Measurements from ENCODE around the gene SH3PXD2B. TPM values are rescaled to one million over a fixed set of nuclear protein-coding genes. Genes with fewer than 3 reads are reported as not detected.
A peak's percentile ranks its signal among the peaks of the same experiment; 100 is the strongest.
"Not testable (repeated sequence)": the region's sequence is repeated elsewhere in the genome, so short reads cannot be mapped to it uniquely, and the experiment has no call there.

The SH3PXD2B gene
- total RNA-seq, 1 experiment from 2014 or later, result 17.7 TPM

DNA sequence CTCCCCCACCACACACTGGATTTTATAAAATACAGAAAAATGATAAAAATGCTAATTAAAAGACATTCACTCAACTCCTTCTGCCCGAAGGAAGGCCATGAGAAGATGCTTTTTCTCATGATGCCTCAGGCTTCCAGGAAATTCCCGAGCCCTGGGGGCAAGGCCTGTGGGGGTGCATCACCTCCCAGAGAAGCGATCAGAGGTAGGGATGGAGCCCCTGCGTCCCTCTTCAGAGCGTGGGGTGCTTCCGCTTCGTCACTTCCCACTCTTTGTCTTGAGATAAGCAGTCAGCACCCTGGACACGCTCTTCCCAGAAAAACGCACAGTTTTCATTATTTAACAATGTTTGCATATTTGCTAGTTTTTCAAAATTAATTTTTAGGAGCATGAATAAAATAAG is 33.3 kb upstream of the SH3PXD2B start:
- in situ Hi-C loops (cut with HindIII; ENCODE audit: low sequenced_read_pairs), result no loop called here
- DNase-seq (ENCODE audit: low spot score), result no peak

DNA sequence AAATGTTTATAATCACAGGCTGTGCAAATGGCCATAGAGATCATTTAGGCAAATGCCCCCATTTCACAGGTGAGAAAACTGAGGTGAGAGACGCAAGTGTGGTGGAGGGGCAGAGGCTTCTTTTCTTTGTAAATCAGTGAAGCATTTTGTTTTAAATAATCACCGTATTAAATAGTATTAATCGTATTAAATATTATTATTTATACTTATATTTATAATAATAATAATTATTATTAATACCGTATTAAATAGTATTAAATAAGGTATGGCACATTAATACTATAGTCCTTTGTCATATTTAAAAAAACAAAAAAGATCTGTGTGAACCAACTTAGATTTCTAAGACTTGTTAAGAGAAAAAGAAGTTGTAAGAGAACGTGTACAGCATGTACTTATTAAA is 32.6 kb upstream of the SH3PXD2B start:
- in situ Hi-C loops (cut with HindIII; ENCODE audit: low sequenced_read_pairs), result no loop called here
- no peak for DNase-seq (ENCODE audit: low spot score)

DNA sequence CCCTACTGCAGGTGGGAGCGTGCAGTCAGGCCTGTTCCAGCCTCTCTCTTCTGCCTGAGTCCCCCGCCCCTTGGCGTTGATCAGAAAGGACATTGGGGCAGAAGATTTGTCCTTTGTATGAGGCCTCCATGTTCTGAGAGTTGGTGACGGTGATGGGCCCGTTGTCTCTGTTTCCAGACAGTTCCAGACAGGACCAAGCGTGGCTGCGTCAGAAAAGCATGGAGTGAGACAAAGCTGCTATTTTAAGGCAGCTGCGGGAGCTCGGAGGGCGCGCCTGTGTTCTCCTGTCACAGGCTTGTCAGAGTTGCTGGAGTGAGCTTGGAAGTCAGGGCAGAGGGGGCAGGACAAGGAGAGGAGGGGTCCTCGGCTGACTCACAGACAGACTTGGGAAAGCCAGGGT is 32.1 kb upstream of the SH3PXD2B start:
- no peak for DNase-seq (ENCODE audit: low spot score)
- in situ Hi-C loops (cut with HindIII; ENCODE audit: low sequenced_read_pairs), result no loop called here

DNA sequence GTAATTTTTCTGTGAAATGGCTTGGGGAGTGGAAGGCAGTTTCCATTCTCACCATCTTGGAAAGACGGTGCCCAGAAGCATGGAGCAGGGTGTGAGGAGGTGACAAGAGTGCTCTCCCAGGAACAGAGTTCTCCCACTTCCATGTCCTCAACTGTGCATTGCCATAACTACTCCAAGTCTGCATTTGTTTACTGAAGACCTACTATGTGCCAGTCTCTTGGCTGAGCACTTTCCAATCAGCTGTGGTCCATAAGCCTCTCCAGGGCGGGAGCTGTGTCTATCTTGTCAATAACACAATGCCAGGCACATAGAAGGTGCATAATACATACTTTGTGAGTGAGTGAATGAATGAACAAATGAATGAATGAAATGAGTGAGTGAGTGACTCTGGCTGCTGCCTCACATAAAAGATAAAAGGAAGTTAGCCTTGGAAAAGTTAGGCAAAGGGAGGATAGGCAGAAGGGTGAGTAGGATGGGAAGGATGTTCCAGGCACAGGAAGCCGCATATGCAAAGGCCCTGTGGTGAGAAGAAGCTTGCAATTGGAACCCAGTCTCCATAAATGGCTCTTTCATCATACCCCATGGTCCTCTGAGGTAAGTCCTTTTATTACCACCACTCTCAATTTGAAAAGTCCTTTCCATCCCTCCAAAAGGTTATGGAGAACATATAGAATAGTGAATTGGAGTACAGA is 31.3 kb upstream of the SH3PXD2B start:
- DNase-seq (ENCODE audit: low spot score), result no peak
- in situ Hi-C loops (cut with HindIII; ENCODE audit: low sequenced_read_pairs), result no loop called here

DNA sequence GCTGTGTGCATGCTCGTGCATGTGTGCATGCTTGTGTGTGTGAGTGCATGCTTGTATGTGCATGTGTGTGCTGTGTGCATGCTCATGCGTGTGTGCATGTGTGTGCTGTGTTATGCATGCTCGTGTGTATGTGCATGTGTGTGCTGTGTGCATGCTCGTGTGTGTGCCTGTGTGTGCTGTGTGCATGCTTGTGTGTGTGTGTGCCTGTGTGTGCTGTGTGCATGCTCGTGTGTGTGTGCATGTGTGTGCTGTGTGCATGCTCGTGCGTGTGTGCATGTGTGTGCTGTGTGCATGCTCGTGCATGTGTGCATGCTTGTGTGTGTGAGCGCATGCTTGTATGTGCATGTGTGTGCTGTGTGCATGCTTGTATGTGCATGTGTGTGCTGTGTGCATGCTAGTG is 30.3 kb upstream of the SH3PXD2B start:
- no peak for DNase-seq (ENCODE audit: low spot score)
- in situ Hi-C loops (cut with HindIII; ENCODE audit: low sequenced_read_pairs), result no loop called here

DNA sequence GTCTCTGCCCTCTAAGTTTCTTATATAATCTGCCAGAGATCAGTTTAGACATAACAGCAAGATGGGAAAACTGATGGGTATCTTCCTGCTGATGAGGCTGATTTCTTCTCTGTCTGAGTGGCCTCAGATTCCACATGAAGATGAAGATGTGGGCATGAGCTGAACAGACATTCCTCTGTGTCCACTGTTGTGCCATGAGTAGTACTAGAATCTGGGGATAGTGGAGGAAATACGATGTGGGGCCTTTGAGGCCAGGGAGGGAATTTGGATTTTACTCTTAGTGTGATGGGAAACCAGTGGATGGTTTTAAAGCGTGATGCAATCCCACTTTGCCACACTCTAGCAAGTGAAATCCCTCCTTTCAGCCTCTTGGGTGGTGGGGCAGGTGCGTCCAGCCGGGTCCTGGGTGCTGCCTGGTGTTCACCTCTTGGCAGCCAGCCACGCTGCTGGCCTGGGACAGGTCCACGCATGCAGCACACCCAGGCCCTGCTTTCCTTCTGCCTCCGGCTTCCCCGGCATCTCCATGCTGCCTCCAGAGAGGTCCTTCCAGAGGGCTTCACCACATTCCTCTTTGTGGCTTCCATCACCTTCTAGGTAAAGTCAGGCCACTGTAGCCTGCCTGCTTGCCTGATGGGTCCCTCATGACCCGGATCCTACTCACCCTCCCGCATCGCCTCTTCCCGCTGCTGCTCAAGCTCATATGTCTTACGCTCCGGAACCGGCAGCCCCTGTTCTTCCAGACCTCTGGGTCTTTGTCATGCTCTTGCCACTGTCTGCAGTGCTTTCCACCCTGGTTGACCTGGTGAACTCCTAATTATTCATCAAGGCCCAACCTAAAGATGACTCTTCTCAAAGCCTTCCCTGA is 28.1 kb upstream of the SH3PXD2B start:
- DNase-seq (ENCODE audit: low spot score), result no peak
- in situ Hi-C loops (cut with HindIII; ENCODE audit: low sequenced_read_pairs), result no loop called here

DNA sequence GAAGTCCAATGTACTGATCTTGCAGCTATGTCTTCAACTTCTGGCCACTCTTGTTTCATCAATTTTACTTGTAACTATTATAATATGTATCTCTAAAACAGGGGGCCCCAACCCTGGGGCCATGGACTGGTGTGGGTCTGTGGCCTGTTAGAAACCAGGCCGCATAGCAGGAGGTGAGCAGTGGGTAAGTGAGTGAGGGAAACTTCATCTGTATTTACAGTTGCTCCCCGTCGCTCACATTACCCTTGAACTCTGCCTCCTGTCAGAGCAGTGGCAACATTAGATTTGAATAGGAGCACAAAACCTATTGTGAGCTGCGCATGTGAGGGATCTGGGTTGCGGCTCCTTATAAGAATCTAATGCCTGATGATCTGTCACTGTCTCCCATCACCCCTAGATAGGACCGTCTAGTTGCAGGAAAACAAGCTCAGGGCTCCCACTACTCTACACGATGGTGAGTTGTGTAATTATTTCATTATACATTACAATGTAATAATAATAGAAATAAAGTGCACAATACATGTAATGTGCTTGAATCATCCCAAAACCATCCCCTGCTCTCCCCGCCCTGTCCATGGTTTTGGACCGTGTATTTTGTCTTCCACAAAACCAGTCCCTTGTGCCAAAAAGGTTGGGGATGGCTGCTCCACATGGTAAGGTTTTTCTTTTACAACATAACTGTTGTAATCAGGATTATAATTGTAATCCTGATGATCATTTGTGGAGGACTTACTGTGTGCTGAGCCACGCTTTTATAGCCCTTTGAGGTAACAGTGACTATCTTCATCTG is 26.9 kb upstream of the SH3PXD2B start:
- DNase-seq (ENCODE audit: low spot score), result no peak
- in situ Hi-C loops (cut with HindIII; ENCODE audit: low sequenced_read_pairs), result no loop called here

DNA sequence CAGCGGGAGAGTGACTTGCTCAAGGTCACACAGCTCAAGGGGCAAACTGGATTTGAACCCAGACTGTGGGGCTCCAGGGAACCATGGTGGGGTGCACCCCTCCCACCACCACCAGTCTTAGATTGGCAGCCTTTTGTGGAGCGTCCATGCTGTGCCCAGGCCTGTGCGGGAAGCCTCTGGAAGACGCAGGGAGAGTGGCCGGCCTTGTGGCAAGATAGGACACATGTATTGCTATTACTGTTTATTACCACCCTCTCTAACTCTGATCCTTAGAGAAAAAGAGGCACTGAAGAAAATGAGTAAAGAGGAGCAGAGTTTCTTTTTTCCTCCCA is 25.4 kb upstream of the SH3PXD2B start:
- no peak for DNase-seq (ENCODE audit: low spot score)
- in situ Hi-C loops (cut with HindIII; ENCODE audit: low sequenced_read_pairs), result no loop called here

DNA sequence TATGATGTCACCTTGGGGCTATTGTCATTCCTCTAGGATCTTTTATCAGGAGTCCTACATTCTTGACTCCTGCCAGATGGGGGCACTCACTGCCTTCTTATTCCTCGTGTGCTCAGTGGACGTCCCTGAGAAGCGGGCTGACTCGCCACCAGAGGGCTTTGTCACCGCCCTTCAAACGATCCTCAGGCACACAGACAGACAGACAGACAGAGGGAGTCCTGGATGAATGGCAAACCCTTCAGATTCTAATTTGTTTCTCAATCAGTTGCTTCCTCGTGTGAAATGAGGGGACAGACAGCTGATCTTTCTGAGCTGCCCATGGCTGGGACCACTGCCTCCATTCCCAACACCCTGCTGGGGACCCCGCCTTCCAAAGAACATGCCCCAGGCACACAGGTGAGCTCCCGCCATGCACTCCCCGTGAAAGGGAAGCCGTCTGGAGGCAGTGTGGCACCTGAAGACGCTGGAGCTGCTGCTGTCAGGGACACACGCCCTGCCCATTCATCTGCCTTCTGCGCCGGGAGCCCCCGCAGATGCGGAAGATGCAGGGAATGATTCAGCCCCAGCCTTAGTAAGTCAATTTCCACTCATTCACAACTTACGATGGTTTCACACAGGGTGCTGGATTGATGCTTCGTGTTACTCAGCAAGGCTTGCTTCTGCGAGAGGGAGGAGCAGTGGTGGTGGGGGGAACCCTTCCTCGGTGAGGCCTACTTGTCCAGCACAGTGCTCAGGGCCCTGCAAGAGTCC is 24.9 kb upstream of the SH3PXD2B start:
- peak; percentile 80 for DNase-seq (ENCODE audit: low spot score)
- in situ Hi-C loops (cut with HindIII; ENCODE audit: low sequenced_read_pairs), result no loop called here

DNA sequence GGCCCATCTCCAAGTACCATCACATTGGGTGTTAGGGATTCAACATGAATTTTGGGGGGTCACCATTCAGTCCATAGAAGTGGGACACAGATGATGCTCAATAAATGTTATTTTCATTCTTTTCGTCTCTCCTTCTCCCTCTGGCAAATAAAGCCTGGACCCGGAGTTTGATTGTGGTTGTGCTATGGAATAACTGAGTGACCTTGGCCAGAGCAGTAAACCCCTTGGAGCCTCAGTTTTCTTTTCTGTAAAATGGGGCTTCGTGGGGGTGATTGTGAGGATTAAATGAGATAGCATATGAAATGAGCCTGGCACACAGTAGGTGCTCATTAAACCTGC is 24.3 kb upstream of the SH3PXD2B start:
- in situ Hi-C loops (cut with HindIII; ENCODE audit: low sequenced_read_pairs); DNase-seq (ENCODE audit: low spot score): not testable (repeated sequence)

DNA sequence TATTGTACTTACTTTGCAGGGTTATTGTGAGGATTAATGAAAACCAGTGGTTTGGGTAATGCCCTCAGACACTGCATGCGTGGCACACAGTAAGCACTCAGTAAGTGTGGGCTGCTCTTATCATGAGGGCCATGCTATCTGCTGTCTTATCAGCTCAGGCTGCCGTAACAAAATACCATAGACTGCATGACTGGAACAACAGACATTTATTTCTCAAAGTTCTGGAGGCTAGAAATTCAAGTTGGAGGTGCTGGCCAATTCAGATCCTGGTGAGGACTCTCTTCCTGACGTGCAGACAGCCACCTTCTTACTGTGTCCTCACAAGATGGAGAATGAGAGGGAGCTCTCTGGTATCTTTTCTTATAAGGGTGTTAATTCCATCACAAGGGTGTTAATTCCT is 23.9 kb upstream of the SH3PXD2B start:
- no peak for DNase-seq (ENCODE audit: low spot score)
- in situ Hi-C loops (cut with HindIII; ENCODE audit: low sequenced_read_pairs), result no loop called here

DNA sequence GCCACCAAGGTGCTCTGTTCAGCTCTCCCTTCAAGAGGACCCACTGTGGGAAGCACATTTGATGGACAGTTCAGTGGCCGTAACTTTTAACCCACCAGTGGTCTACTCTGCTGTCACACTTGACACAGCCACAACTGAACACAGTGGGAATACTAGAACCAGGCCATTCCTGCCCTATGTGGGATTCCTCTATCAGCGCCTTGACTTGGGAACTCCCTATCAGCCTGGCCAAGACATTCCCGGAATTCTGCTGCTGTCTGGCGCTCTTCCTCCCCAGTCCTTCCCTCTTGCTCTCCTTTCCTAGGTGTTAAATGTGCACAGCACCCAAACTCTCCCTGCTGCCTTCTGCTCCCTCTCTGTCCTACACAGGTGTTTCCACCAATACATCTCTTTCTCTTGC is 23.1 kb upstream of the SH3PXD2B start:
- no peak for DNase-seq (ENCODE audit: low spot score)
- in situ Hi-C loops (cut with HindIII; ENCODE audit: low sequenced_read_pairs), result no loop called here

DNA sequence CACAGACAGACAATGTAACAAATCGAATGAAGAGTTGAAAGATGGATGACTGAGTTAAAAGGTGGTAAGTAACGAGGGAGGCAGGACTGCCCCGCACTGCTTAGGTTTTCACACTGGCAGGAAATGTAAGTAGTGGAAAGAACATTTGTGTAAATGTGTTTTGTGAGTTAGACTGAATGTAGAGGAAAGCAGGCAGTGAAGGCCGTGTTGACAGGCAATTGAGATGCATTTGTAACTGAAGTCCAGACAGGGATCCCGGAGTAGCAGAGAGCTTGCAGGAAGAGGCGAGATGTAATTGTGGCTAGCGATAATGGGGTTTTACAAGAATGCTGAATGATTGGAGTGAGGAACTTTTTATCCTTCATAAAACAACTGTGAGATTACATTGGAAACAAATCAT is 20.0 kb upstream of the SH3PXD2B start:
- no peak for DNase-seq (ENCODE audit: low spot score)
- in situ Hi-C loops (cut with HindIII; ENCODE audit: low sequenced_read_pairs), result no loop called here

DNA sequence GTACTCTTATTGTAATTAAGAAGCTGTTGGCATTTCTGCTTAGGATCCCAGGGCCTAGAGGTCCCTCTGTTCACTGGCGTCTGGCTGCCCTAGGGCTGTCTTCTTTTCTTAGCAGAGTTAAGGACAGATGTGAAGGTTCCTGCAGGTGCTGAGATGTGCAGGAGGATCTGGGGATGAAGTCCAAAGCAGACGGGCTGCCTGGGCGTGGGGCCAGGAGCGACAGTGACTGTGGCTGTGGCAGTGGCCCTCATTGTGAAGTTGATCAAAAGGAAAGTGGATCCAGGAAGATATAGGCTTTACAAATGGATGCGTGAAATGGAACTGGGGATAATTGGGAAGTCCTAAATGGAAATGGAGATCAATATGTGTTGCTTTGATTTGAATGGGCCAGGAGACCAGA is 19.1 kb upstream of the SH3PXD2B start:
- in situ Hi-C loops (cut with HindIII; ENCODE audit: low sequenced_read_pairs), result no loop called here
- no peak for DNase-seq (ENCODE audit: low spot score)

DNA sequence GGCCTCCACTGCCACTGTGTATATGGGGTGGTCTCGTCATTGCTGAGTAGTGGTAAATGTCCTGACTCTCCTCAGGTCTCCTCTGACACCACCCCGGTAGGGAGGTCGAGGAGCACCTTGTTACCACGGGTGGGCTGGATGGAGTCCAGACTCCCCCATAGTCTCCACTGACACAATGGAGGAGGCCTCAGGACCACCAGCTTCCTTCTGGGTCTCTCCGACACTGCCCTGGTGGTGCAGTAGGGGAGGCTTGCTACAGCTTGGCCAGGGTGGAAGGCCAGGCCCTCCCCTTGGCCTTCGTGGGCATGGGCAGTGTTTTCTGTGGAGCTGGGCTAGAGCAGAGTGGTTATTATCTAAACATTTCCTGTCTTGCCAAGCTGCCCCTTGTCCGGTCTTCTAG is 15.4 kb upstream of the SH3PXD2B start:
- in situ Hi-C loops (cut with HindIII; ENCODE audit: low sequenced_read_pairs), result no loop called here
- DNase-seq (ENCODE audit: low spot score), result no peak

DNA sequence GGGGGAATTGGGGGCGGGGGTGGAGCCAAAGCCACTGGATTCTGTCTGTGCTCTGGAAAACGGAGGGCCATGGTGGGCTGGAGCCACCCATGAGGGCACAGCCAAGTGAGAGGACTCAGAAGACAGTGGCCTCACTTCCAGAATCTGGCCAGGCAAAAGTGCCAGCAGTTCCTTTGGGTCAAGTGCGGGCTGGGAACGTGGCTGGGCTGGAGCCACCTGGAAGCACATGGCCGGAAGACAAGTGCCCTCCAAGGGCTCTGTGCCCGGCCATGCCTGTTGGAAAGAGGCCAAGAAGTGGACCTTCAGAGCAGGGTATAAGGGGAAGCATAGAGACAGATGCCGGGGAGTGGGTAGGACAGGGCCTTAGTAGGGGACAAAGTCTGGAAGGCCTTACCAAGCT is 11.7 kb upstream of the SH3PXD2B start:
- no peak for DNase-seq (ENCODE audit: low spot score)
- in situ Hi-C loops (cut with HindIII; ENCODE audit: low sequenced_read_pairs), result no loop called here

DNA sequence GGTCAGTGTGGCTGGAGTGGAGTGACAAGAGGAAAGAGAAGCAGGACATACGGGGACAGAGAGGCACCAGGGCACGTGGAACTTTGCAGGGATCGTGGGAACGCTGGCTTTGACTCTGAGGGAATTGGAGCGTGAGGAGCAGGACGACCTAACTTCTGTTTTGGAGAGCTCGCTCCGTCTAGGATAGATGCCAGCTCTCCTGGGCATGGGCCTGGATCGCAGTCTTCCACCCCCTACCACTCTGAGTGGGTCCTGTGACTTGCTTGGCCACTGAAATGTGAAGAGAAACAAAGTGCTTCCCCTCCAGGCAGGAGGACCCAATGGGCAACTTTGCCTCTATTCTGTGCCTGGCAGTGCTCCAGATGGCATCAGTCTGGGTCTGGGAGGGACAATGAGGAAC is 8.7 kb upstream of the SH3PXD2B start:
- DNase-seq (ENCODE audit: low spot score), result peak; percentile 23
- in situ Hi-C loops (cut with HindIII; ENCODE audit: low sequenced_read_pairs), result no loop called here

DNA sequence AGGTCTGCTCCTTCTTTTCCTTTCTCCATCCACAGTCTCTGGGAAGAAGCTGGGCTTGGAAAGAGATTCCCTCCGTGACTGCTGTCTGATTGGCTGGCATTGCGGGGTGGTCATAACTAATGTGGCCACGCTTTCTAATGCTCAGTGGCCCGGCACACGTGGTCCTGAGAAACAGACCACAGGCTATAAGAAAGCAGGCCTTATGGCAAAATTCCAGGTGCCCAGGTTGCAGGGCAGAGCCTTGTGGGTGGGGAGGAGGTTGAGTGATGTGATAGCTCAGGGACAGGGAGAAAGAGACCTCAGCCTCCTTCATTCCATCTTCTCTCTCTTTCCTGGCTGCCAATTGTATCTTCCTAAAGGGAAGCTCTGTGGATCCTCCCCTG is 5.4 kb upstream of the SH3PXD2B start:
- no peak for DNase-seq (ENCODE audit: low spot score)
- in situ Hi-C loops (cut with HindIII; ENCODE audit: low sequenced_read_pairs), result no loop called here

DNA sequence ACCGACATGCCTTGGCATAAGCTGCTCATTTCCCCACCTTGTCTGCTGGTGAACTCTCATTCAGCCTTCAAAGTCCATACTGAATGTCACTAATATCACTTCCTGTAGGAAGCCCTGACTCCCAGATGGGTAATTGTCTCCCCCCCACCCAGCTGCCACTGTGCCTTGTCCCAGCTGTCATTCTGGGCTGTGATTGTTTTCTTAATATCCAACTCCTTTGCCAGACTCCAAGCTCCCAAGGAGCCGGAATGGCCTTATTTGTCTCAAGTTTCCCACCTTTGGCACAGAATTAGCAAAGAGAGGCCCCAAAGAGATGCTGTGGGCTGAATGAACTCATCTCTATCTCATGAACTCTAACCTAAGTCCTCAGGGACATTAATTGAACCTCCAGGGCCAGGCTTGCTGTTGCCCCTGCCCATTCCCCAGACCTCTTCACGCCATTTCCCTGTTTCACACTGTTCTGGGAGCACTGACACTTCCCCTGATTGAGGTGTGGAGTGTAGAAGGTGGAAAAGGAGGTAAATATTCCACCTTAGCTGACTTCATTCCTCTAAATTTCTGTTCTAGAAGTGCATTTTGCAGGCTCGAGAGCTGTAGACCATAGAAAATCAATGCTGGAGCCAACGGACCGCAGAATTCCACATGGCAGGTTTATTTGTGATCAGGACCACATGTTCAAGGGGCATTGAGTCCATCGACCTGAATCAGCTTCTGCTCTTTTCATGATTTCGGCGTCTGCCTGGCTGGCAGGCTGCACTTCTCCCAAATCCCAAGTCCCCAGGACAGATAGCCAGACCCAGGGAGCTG is 4.9 kb upstream of the SH3PXD2B start:
- no peak for DNase-seq (ENCODE audit: low spot score)
- in situ Hi-C loops (cut with HindIII; ENCODE audit: low sequenced_read_pairs), result no loop called here
